ENCODE data around the gene NEUROD2.

NEUROD2 gene

GRCh38 chr17:39597372-39598046 is 10.2 kb downstream of the NEUROD2 start:
- TF ChIP-seq ZNF565 (CRISPR knock-in tag; conservative IDR thresholded peaks at IDR 0.05; ENCODE audit: low read depth) (no peak), ZNF8 (CRISPR knock-in tag; IDR thresholded peaks at IDR 0.05) (no peak), ARNTL (CRISPR knock-in tag; IDR thresholded peaks at IDR 0.05; ENCODE audit: borderline replicate concordance, low read depth) (no peak), OSR1 (CRISPR knock-in tag; IDR thresholded peaks at IDR 0.05) (no peak), ZC3H10 (CRISPR knock-in tag; IDR thresholded peaks at IDR 0.05) (no peak), CSRNP3 (CRISPR knock-in tag; IDR thresholded peaks at IDR 0.05) (no peak), TOX (CRISPR knock-in tag; IDR thresholded peaks at IDR 0.05; ENCODE audit: borderline replicate concordance) (no peak), ZFP3 (CRISPR knock-in tag; IDR thresholded peaks at IDR 0.05) (no peak), CREB5 (CRISPR knock-in tag; IDR thresholded peaks at IDR 0.05; ENCODE audit: low read depth) (no peak), BACH2 (CRISPR knock-in tag; IDR thresholded peaks at IDR 0.05; ENCODE audit: borderline replicate concordance) (no peak), PPARA (CRISPR knock-in tag; IDR thresholded peaks at IDR 0.05; ENCODE audit: borderline replicate concordance) (no peak), ESRRG (CRISPR knock-in tag; IDR thresholded peaks at IDR 0.05) (no peak), ISL1 (CRISPR knock-in tag; IDR thresholded peaks at IDR 0.05) (no peak), ZNF70 (CRISPR knock-in tag; IDR thresholded peaks at IDR 0.05) (no peak), SNAI2 (CRISPR knock-in tag; IDR thresholded peaks at IDR 0.05) (no peak), CSDC2 (CRISPR knock-in tag; IDR thresholded peaks at IDR 0.05) (no peak), TCF4 (CRISPR knock-in tag; IDR thresholded peaks at IDR 0.05; ENCODE audit: borderline replicate concordance) (no peak), GLIS3 (CRISPR knock-in tag; IDR thresholded peaks at IDR 0.05) (no peak), RARB (CRISPR knock-in tag; IDR thresholded peaks at IDR 0.05) (no peak), POU6F1 (CRISPR knock-in tag; IDR thresholded peaks at IDR 0.05; ENCODE audit: borderline replicate concordance, low read depth) (no peak)
- no peak for ATAC-seq

- ATAC-seq, result no peak
- TF ChIP-seq ZNF70 (CRISPR knock-in tag; IDR thresholded peaks at IDR 0.05) (no peak), CSDC2 (CRISPR knock-in tag; IDR thresholded peaks at IDR 0.05) (no peak), POU6F1 (CRISPR knock-in tag; IDR thresholded peaks at IDR 0.05; ENCODE audit: borderline replicate concordance, low read depth) (no peak), ZFP30 (CRISPR knock-in tag; IDR thresholded peaks at IDR 0.05) (no peak), BACH2 (CRISPR knock-in tag; IDR thresholded peaks at IDR 0.05; ENCODE audit: borderline replicate concordance) (no peak), OSR1 (CRISPR knock-in tag; IDR thresholded peaks at IDR 0.05) (no peak), CREB5 (CRISPR knock-in tag; IDR thresholded peaks at IDR 0.05; ENCODE audit: low read depth) (no peak), RARB (CRISPR knock-in tag; IDR thresholded peaks at IDR 0.05) (no peak), ZNF8 (CRISPR knock-in tag; IDR thresholded peaks at IDR 0.05) (no peak), ARNTL (CRISPR knock-in tag; IDR thresholded peaks at IDR 0.05; ENCODE audit: borderline replicate concordance, low read depth) (no peak), CSRNP3 (CRISPR knock-in tag; IDR thresholded peaks at IDR 0.05) (no peak), TOX (CRISPR knock-in tag; IDR thresholded peaks at IDR 0.05; ENCODE audit: borderline replicate concordance) (no peak), ISL1 (CRISPR knock-in tag; IDR thresholded peaks at IDR 0.05) (no peak), PPARA (CRISPR knock-in tag; IDR thresholded peaks at IDR 0.05; ENCODE audit: borderline replicate concordance) (no peak), TCF4 (CRISPR knock-in tag; IDR thresholded peaks at IDR 0.05; ENCODE audit: borderline replicate concordance) (no peak), SNAI2 (CRISPR knock-in tag; IDR thresholded peaks at IDR 0.05) (no peak), ZNF565 (CRISPR knock-in tag; conservative IDR thresholded peaks at IDR 0.05; ENCODE audit: low read depth) (no peak), TSHZ2 (CRISPR knock-in tag; IDR thresholded peaks at IDR 0.05) (no peak)
Observed at GRCh38 chr17:39596543-39597267, 11.0 kb downstream of the NEUROD2 start.
